HEK293 (cell line): ENCODE measurements around the gene TNFRSF11A.
A peak's percentile ranks its signal among the peaks of the same experiment; 100 is the strongest.

Experiments
- CTCF ChIA-PET: fragments of 350-600 bp; formaldehyde crosslinking; extraction: SDS; loops from one replicate; lab custom pipeline; 2021; ENCODE audit warnings: antibody characterized with exemption; lab: Yijun Ruan, JAX
- POLR2A ChIA-PET: fragments of 300-600 bp; formaldehyde crosslinking; extraction: SDS; loops from one replicate; lab custom pipeline; 2020; ENCODE audit warnings: antibody characterized with exemption, inconsistent platforms; lab: Yijun Ruan, JAX
- H3K27ac ChIP-seq: fragments of 200-500 bp; sonication (Bioruptor generic); 2 replicates; pipeline ENCODE4 v1.5.1; 2014; ENCODE audit warnings: low read depth, low read length, control low read depth, inconsistent platforms; ENCODE audit errors: extremely low read depth
- H3K36me3 ChIP-seq, 2 experiments: fragments of 200-500 bp in 1 of 2; sonication (Bioruptor generic) in 1 of 2; 1 replicate in 1 of 2; 2 replicates in 1 of 2; pipeline ENCODE4 v1.5.1; 2014 to 2017; ENCODE audit warnings: inconsistent platforms in 2 of 2, low read length in 2 of 2; ENCODE audit not compliant: control insufficient read depth in 2 of 2, insufficient read depth in 1 of 2
- H3K4me1 ChIP-seq: fragments of 200-500 bp; sonication (Bioruptor generic); 2 replicates; pipeline ENCODE4 v1.5.1; 2014; ENCODE audit warnings: mild to moderate bottlenecking, low read length, inconsistent platforms; ENCODE audit not compliant: control insufficient read depth, insufficient read depth
- H3K4me3 ChIP-seq: 2 replicates; pipeline ENCODE4 v1.5.1; 2011; ENCODE audit warnings: low read depth, mild to moderate bottlenecking, control low read depth, low read length, moderate library complexity
- H3K9me3 ChIP-seq: fragments of 200-500 bp; sonication (Bioruptor generic); 2 replicates; pipeline ENCODE4 v1.5.1; 2014; ENCODE audit warnings: low read depth, low read length, inconsistent platforms; ENCODE audit not compliant: control insufficient read depth, insufficient read depth
- PRDM10 ChIP-seq: fragments of 450-650 bp; formaldehyde crosslinking; IDR thresholded peaks from 2 replicates; pipeline ENCODE4 v1.5.1; 2016; ENCODE audit warnings: missing biosample characterization, missing genetic modification characterization
- REPIN1 ChIP-seq: fragments of 450-650 bp; formaldehyde crosslinking; IDR thresholded peaks from 2 replicates; pipeline ENCODE4 v1.5.1; 2017; ENCODE audit warnings: missing biosample characterization, missing genetic modification characterization, low read depth
- SALL2 ChIP-seq: fragments of 450-650 bp; formaldehyde crosslinking; IDR thresholded peaks from 2 replicates; pipeline ENCODE4 v1.5.0; 2017; ENCODE audit warnings: missing biosample characterization, mild to moderate bottlenecking, missing genetic modification characterization, borderline replicate concordance
- ZBTB10 ChIP-seq: fragments of 450-650 bp; formaldehyde crosslinking; IDR thresholded peaks from 2 replicates; pipeline ENCODE4 v1.5.1; 2016; ENCODE audit warnings: missing biosample characterization, missing genetic modification characterization
- ZBTB17 ChIP-seq: fragments of 450-650 bp; formaldehyde crosslinking; IDR thresholded peaks from 2 replicates; pipeline ENCODE4 v1.5.1; 2016; ENCODE audit warnings: missing biosample characterization, missing genetic modification characterization
- ZBTB49 ChIP-seq: fragments of 450-650 bp; formaldehyde crosslinking; IDR thresholded peaks from 2 replicates; pipeline ENCODE4 v1.5.1; 2016; ENCODE audit warnings: missing biosample characterization, missing genetic modification characterization, low read depth
- ZNF184 ChIP-seq: fragments of 450-650 bp; IDR thresholded peaks from 2 replicates; pipeline ENCODE4 v1.5.1; 2018; ENCODE audit warnings: missing biosample characterization, mild to moderate bottlenecking, missing genetic modification characterization
- ZNF558 ChIP-seq: fragments of 450-650 bp; formaldehyde crosslinking; IDR thresholded peaks from 2 replicates; pipeline ENCODE4 v1.5.1; 2016; ENCODE audit warnings: missing biosample characterization, missing genetic modification characterization
- ZNF692 ChIP-seq: fragments of 450-650 bp; formaldehyde crosslinking; IDR thresholded peaks from 2 replicates; pipeline ENCODE4 v1.5.1; 2016; ENCODE audit warnings: missing biosample characterization, missing genetic modification characterization
- ZNF768 ChIP-seq: fragments of 450-650 bp; formaldehyde crosslinking; IDR thresholded peaks from 2 replicates; pipeline ENCODE4 v1.5.1; 2018; ENCODE audit warnings: missing biosample characterization, mild to moderate bottlenecking, missing genetic modification characterization

Gene TNFRSF11A

GRCh38 chr18:62321201-62321600, 3.9 kb upstream of the TNFRSF11A start:
- H3K27ac ChIP-seq: no peak overlapping the region
- H3K4me1 ChIP-seq: peaks cover 17% of the 10 kb centered on the region
- no peak for TF ChIP-seq ZNF558
- no peak for TF ChIP-seq SALL2 (tag by site-specific recombination)
- ChIA-PET POLR2A (interaction anchor here (0.9 kb wide), 1 partner anchor 1777 kb away, joined by 3 read pairs; no protein-coding TSS in a partner anchor), CTCF (interaction anchor here (0.5 to 1.1 kb wide), 2 partner anchors 262 to 1083 kb away, joined by 3 to 4 read pairs; no protein-coding TSS in a partner anchor)
- H3K36me3 ChIP-seq: no peaks in the 10 kb centered on the region
- no peak overlapping the region for H3K4me3 ChIP-seq
- no peaks in the 10 kb centered on the region for H3K9me3 ChIP-seq

- Histone ChIP-seq H3K9me3 (no peaks in the 10 kb centered on the region), H3K4me1 (peaks cover 37% of the 10 kb centered on the region)
- TF ChIP-seq ZNF692 (no peak), REPIN1 (tag by site-specific recombination) (no peak), ZBTB10 (no peak), ZBTB17 (tag by site-specific recombination) (peak; percentile 29; the same call in 1 of the 2 replicates), ZNF768 (tag by site-specific recombination) (no peak), ZNF184 (tag by site-specific recombination) (no peak)
- TF ChIP-seq, all 188 proteins: peak for 1
- Histone ChIP-seq H3K4me3 (no peak overlapping the region), H3K27ac (no peak overlapping the region), H3K36me3 (no peaks in the 10 kb centered on the region)
- ChIA-PET CTCF (interaction anchor here (0.5 to 2.0 kb wide), 9 partner anchors 9 to 998 kb away, joined by 3 to 7 read pairs (median 4); no protein-coding TSS in a partner anchor), POLR2A (no interaction called here)
These were observed 1.5 kb upstream of the TNFRSF11A start for GRCh38 chr18:62323483-62324180.

GRCh38 chr18:62324181-62324828, 805 bp upstream of the TNFRSF11A start:
- CTCF ChIA-PET: interaction anchor here (0.5 to 2.0 kb wide), 9 partner anchors 10 to 998 kb away, joined by 3 to 10 read pairs (median 4); no protein-coding TSS in a partner anchor

More at GRCh38 chr18:62324181-62324828, 805 bp upstream of the TNFRSF11A start:
- Histone ChIP-seq H3K9me3 (no peaks in the 10 kb centered on the region), H3K4me3 (no peak overlapping the region), H3K36me3 (no peaks in the 10 kb centered on the region), H3K27ac (no peak overlapping the region; the same call in 1 of the 2 replicates), H3K4me1 (peaks cover 44% of the 10 kb centered on the region)
- POLR2A ChIA-PET: interaction anchor here (0.6 to 1.9 kb wide), 3 partner anchors 9 to 39 kb away, joined by 3 to 6 read pairs (median 3); no protein-coding TSS in a partner anchor
- TF ChIP-seq PRDM10 (peak; percentile 11; the same call in 1 of the 2 replicates), ZBTB49 (tag by site-specific recombination) (no peak)
